Keratinocyte (primary cell): Measurements from ENCODE around the gene SETD4.

Experiments
- CTCF ChIP-seq, 3 experiments: IDR thresholded peaks in 1 of 3; conservative IDR thresholded peaks in 1 of 3; optimal IDR thresholded peaks in 1 of 3; 2 replicates in 2 of 3; 3 replicates in 1 of 3; pipeline versions ENCODE3 to v1.5.1; 2011; ENCODE audit warnings: low read length in 3 of 3, mild to moderate bottlenecking in 3 of 3, moderate library complexity in 2 of 3, control low read depth in 1 of 3, inconsistent platforms in 1 of 3; ENCODE audit not compliant: insufficient read depth in 2 of 3; ENCODE audit errors: extremely low read depth in 1 of 3
- EZH2 ChIP-seq: IDR thresholded peaks from one replicate; pipeline ENCODE4 v1.6.1; 2012; ENCODE audit warnings: inconsistent platforms, mild to moderate bottlenecking, low read length, moderate library complexity

- no peak for TF ChIP-seq CTCF (optimal IDR thresholded peaks at IDR 0.05 in 1 of 3, IDR thresholded peaks at IDR 0.05 in 1 of 3, conservative IDR thresholded peaks at IDR 0.05 in 1 of 3; ENCODE audit: extremely low read depth in 1 of 3, insufficient read depth in 2 of 3, low read length in 3 of 3)
- TF ChIP-seq EZH2, result no peak
These were observed 12.3 kb upstream of the SETD4 start for GRCh38 chr21:36072453-36073162.
